HEK293 (cell line): Measurements from ENCODE around the gene TYROBP.

Experiments
- TRIM28 ChIP-seq: IDR thresholded peaks from 2 replicates; pipeline ENCODE4 v1.6.1; 2011; ENCODE audit warnings: low read length, control low read depth, borderline replicate concordance
- ZNF184 ChIP-seq: fragments of 450-650 bp; IDR thresholded peaks from 2 replicates; pipeline ENCODE4 v1.5.1; 2018; ENCODE audit warnings: missing biosample characterization, mild to moderate bottlenecking, missing genetic modification characterization
- ZNF670 ChIP-seq: fragments of 450-650 bp; formaldehyde crosslinking; IDR thresholded peaks from 2 replicates; pipeline ENCODE4 v1.5.1; 2016; ENCODE audit warnings: missing biosample characterization, missing genetic modification characterization, low read depth

DNA sequence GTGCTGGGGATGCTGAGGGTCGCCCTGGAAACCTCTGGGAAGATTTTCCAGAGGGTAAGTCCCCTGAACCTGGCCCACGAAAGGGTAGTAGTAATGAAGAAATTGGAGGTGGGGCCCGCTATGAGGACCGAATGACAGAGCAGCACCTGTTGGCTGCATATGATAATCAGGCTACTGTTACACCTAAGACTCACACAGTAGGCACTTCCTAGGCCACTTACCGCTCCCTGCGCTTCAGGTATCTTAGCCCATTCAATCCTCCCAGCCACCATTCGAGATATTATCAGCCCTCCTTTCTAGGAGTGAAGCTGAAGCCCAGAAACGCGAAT lies 23.7 kb upstream of the TYROBP start:
- TF ChIP-seq TRIM28 (no peak), ZNF670 (tag by site-specific recombination) (no peak), ZNF184 (no peak)
